K562 (cell line): ENCODE results near the gene UNC80. TPM values are rescaled to one million over a fixed set of nuclear protein-coding genes. Genes with fewer than 3 reads are reported as not detected.

ENCODE experiments used
- ATAC-seq: fragments of 200-7000 bp; cut with Tn5 transposase; 3 replicates; pipeline ENCODE4 v1.9.1; 2020; ENCODE audit warnings: moderate library complexity
- BruUV-seq: library from RNA; stranded (reverse); fragments of 400-500 nt; replicated peaks from 2 replicates; lab custom pipeline; 2021; lab: Mats Ljungman, UMichigan
- CTCF ChIA-PET: fragments of 300-600 bp; formaldehyde crosslinking; extraction: SDS; loops from one replicate; lab custom pipeline; 2021; ENCODE audit warnings: low intra/inter-chr PET ratio; lab: Yijun Ruan, JAX
- POLR2A ChIA-PET: fragments of 300-600, 350-650 bp; sonication (Branson Sonifier 250); formaldehyde crosslinking; extraction: SDS; loops from one replicate; lab custom pipeline; 2021; ENCODE audit warnings: antibody characterized with exemption, inconsistent platforms; lab: Yijun Ruan, JAX
- DNase-seq, 4 experiments: peaks; one replicate each; pipeline versions ENCODE4 v3.0.0 to v3.0.0-alpha.2; 2011 to 2018; ENCODE audit warnings: low spot score in 3 of 4, mixed read lengths in 3 of 4; ENCODE audit errors: extremely low read depth in 1 of 4
- FAIRE-seq: peaks from 2 replicates; lab custom pipeline; 2011; peaks lifted over from hg19 to GRCh38; lab: Jason Lieb, UNC
- H2AFZ ChIP-seq: 2 replicates; pipeline ENCODE4 v1.6.0; 2011; ENCODE audit warnings: low read depth, low read length, control low read depth, inconsistent platforms
- H3K27ac ChIP-seq: fragments of 200-600 bp; 3 replicates; pipeline ENCODE4 v1.8.0; 2011; ENCODE audit warnings: low read depth, mild to moderate bottlenecking, control low read depth, inconsistent platforms, low read length, moderate library complexity, mixed read lengths; ENCODE audit errors: extremely low read depth
- H3K27me3 ChIP-seq, 2 experiments: fragments of 300-600 bp in 1 of 2; 2 replicates in 1 of 2; 3 replicates in 1 of 2; pipeline versions ENCODE4 v1.6.0 to v1.8.0; 2011; ENCODE audit warnings: inconsistent platforms in 2 of 2, low read length in 2 of 2, mild to moderate bottlenecking in 1 of 2, mixed read lengths in 1 of 2, moderate library complexity in 1 of 2; ENCODE audit not compliant: control insufficient read depth in 2 of 2, insufficient read depth in 2 of 2
- H3K36me3 ChIP-seq: fragments of 300-600 bp; 3 replicates; pipeline ENCODE4 v1.8.0; 2011; ENCODE audit warnings: mild to moderate bottlenecking, low read length, inconsistent platforms; ENCODE audit not compliant: control insufficient read depth, insufficient read depth
- H3K4me1 ChIP-seq, 2 experiments: fragments of 200-600 bp in 1 of 2; replicated peaks in 1 of 2; 2 replicates in 1 of 2; 3 replicates in 1 of 2; pipeline versions ENCODE4 v1.5.1 to v1.8.0; 2011; ENCODE audit warnings: inconsistent platforms in 2 of 2, low read length in 2 of 2, mild to moderate bottlenecking in 1 of 2, mixed read lengths in 1 of 2, moderate library complexity in 1 of 2; ENCODE audit not compliant: control insufficient read depth in 2 of 2, insufficient read depth in 2 of 2
- H3K4me2 ChIP-seq: 2 replicates; pipeline ENCODE4 v1.6.1; 2011; ENCODE audit warnings: low read length, control low read depth, inconsistent platforms, mixed read lengths; ENCODE audit not compliant: insufficient read depth
- H3K4me3 ChIP-seq: fragments of 200-600 bp; sonication (generic), shearing (Covaris generic); 2 replicates; pipeline ENCODE4 v1.5.1; 2016; ENCODE audit warnings: control low read depth, inconsistent platforms
- H3K79me2 ChIP-seq: fragments of 200-600 bp; 3 replicates; pipeline ENCODE4 v1.8.0; 2011; ENCODE audit warnings: low read length, inconsistent platforms; ENCODE audit not compliant: control insufficient read depth, insufficient read depth
- H3K9ac ChIP-seq, 2 experiments: 2 replicates each; pipeline versions ENCODE4 v1.6.0 to v1.6.1; 2011; ENCODE audit warnings: low read depth in 2 of 2, low read length in 2 of 2, control low read depth in 1 of 2, inconsistent platforms in 1 of 2, mild to moderate bottlenecking in 1 of 2, mixed read lengths in 1 of 2; ENCODE audit not compliant: insufficient read depth in 1 of 2
- H3K9me1 ChIP-seq: one replicate; pipeline ENCODE4 v1.6.0; 2011; ENCODE audit warnings: inconsistent platforms, mild to moderate bottlenecking, low read length, moderate library complexity; ENCODE audit not compliant: control insufficient read depth, insufficient read depth
- H3K9me3 ChIP-seq: replicated peaks from 2 replicates; pipeline ENCODE4 v1.5.1; 2011; ENCODE audit warnings: low read depth, low read length, inconsistent platforms; ENCODE audit not compliant: control insufficient read depth, insufficient read depth
- H4K20me1 ChIP-seq: replicated peaks from 2 replicates; pipeline ENCODE4 v1.6.1; 2011; ENCODE audit warnings: low read length, inconsistent platforms, mixed read lengths; ENCODE audit not compliant: control insufficient read depth, insufficient read depth
- DPF2 ChIP-seq: fragments of 450-650 bp; IDR thresholded peaks from 2 replicates; pipeline ENCODE4 v1.6.1; 2016
- FOXP1 ChIP-seq: sonication (generic); formaldehyde crosslinking; IDR thresholded peaks from 2 replicates; pipeline ENCODE4 v1.8.0; 2022; ENCODE audit warnings: mild to moderate bottlenecking, missing genetic modification reagents
- RBM14 ChIP-seq: fragments of 200-400 bp; formaldehyde crosslinking; IDR thresholded peaks from 2 replicates; pipeline ENCODE4 v1.6.1; 2018; ENCODE audit warnings: low read depth, mild to moderate bottlenecking, low read length, moderate library complexity, borderline replicate concordance; ENCODE audit not compliant: insufficient read depth
- WHSC1 ChIP-seq: IDR thresholded peaks from one replicate; pipeline ENCODE4 v1.6.1; 2012; ENCODE audit warnings: low read length, control low read depth, inconsistent platforms
- ZBED1 ChIP-seq: IDR thresholded peaks from 2 replicates; pipeline ENCODE4 v1.6.1; 2014
- ZNF583 ChIP-seq: fragments of 250-450 bp; sonication (Bioruptor Pico); IDR thresholded peaks from 2 replicates; pipeline ENCODE4 v1.4.0; 2020
- WGBS: fragments of 100-300 bp; shearing (Covaris generic); methylation state at CpG from one replicate; pipeline ENCODE4 v1.1.6; 2016; ENCODE audit warnings: low coverage, mixed read lengths; ENCODE audit not compliant: insufficient coverage; ENCODE audit errors: missing lambda C conversion rate; 5-methylcytosine and 5-hydroxymethylcytosine counted together
- in situ Hi-C: fragments of 300-500 bp; cut with MboI; formaldehyde crosslinking; loops from 4 replicates; pipeline ENCODE4 v1.15.0; 2018; ENCODE audit warnings: inconsistent platforms, mixed read lengths
- intact Hi-C: fragments of 100-400 bp; cut with micrococcal nuclease; formaldehyde crosslinking; loops from 2 replicates; pipeline ENCODE4 v1.14.2; 2022
- polyA plus RNA-seq, 8 experiments: library from polyadenylated mRNA; depleted of rRNA in 4 of 8; stranded (reverse) in 5 of 8; unstranded in 3 of 8; fragments of >200 nt; fragmentation: Nextera tagmentation in 2 of 8; fragmentation: Illumina TruSeq in 1 of 8; extraction: Ambion mirVana in 2 of 8; extraction: Trizol in 1 of 8; gene quantifications; 2 replicates each; pipeline versions ENCODE4 v1.2.1 to v1.2.3, GENCODE V29; 2011 to 2014; ENCODE audit warnings: inconsistent platforms in 1 of 8, missing spikeins in 1 of 8
- total RNA-seq, 7 experiments: library from RNA; depleted of rRNA in 6 of 7; stranded (reverse); fragments of >200 nt in 6 of 7; fragmentation: Illumina TruSeq in 2 of 7; extraction: Trizol in 2 of 7; gene quantifications; 2 replicates each; pipeline versions ENCODE4 v1.2.1 to v1.2.3, GENCODE V29; 2011 to 2021; ENCODE audit warnings: low replicate concordance in 1 of 7
- TF ChIP-seq, protein P1 (sequence below): IDR thresholded peaks from 2 replicates; pipeline ENCODE4 v1.6.1; 2016; ENCODE audit warnings: missing genetic modification characterization, missing compliant biosample characterization
- TF ChIP-seq, protein P2 (sequence below), 2 experiments: fragments of 450-650 bp; IDR thresholded peaks; 2 replicates each; pipeline ENCODE4 v1.6.1; 2016; ENCODE audit warnings: mild to moderate bottlenecking in 2 of 2, borderline replicate concordance in 1 of 2, low read depth in 1 of 2, moderate library complexity in 1 of 2

Gene UNC80
- total and polyA plus RNA-seq, 9 of the 15 experiments (the other 6 are each of a cell fraction or from before 2014, with no cell fraction given): under 0.01 to 0.04 (median 0.01) TPM; not detected in 5

DNA sequence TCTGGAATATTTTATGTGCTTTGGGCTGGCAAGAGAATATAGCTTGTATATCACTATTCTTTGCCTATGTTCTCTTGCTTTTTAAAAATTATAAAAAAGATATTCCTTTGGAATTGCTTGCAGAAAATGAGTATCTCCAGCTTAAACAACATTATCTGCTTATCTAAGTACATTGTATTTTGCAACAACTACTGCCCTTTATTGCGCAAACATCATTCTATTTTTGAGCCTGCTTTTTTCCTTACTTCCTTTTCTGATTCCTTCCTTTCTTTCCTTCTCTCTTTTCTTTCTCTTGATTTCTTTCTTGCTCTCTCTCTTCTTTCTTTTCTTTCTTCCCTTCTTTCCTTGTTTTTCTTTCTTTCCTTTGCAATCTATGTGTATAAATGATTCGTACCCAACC, 74.0 kb downstream of the UNC80 start:
- Histone ChIP-seq H2AFZ (no peak overlapping the region), H4K20me1 (no peaks in the 10 kb centered on the region), H3K9me1 (no peaks in the 10 kb centered on the region), H3K9me3 (no peaks in the 10 kb centered on the region), H3K4me1 (no peaks in the 10 kb centered on the region), H3K36me3 (no peaks in the 10 kb centered on the region), H3K4me3 (no peak overlapping the region), H3K27me3 (no peaks in the 10 kb centered on the region), H3K4me2 (no peak overlapping the region), H3K79me2 (no peaks in the 10 kb centered on the region), H3K9ac (no peak overlapping the region), H3K27ac (no peak overlapping the region)
- 0% methylated on average over 2 of the region's 2 CpGs for WGBS
- POLR2A ChIA-PET: no interaction called here
- no TSS peak for BruUV-seq
- intact Hi-C loops: no loop called here
- CTCF ChIA-PET: no interaction called here
- TF ChIP-seq, protein P1, sequence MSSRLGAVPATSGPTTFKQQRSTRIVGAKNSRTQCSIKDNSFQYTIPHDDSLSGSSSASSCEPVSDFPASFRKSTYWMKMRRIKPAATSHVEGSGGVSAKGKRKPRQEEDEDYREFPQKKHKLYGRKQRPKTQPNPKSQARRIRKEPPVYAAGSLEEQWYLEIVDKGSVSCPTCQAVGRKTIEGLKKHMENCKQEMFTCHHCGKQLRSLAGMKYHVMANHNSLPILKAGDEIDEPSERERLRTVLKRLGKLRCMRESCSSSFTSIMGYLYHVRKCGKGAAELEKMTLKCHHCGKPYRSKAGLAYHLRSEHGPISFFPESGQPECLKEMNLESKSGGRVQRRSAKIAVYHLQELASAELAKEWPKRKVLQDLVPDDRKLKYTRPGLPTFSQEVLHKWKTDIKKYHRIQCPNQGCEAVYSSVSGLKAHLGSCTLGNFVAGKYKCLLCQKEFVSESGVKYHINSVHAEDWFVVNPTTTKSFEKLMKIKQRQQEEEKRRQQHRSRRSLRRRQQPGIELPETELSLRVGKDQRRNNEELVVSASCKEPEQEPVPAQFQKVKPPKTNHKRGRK (tag): no peak
- TF ChIP-seq WHSC1: no peak
- TF ChIP-seq ZBED1: no peak
- no peak for TF ChIP-seq FOXP1 (CRISPR knock-in tag)
- TF ChIP-seq ZNF583 (CRISPR knock-in tag): no peak
- TF ChIP-seq, protein P2, sequence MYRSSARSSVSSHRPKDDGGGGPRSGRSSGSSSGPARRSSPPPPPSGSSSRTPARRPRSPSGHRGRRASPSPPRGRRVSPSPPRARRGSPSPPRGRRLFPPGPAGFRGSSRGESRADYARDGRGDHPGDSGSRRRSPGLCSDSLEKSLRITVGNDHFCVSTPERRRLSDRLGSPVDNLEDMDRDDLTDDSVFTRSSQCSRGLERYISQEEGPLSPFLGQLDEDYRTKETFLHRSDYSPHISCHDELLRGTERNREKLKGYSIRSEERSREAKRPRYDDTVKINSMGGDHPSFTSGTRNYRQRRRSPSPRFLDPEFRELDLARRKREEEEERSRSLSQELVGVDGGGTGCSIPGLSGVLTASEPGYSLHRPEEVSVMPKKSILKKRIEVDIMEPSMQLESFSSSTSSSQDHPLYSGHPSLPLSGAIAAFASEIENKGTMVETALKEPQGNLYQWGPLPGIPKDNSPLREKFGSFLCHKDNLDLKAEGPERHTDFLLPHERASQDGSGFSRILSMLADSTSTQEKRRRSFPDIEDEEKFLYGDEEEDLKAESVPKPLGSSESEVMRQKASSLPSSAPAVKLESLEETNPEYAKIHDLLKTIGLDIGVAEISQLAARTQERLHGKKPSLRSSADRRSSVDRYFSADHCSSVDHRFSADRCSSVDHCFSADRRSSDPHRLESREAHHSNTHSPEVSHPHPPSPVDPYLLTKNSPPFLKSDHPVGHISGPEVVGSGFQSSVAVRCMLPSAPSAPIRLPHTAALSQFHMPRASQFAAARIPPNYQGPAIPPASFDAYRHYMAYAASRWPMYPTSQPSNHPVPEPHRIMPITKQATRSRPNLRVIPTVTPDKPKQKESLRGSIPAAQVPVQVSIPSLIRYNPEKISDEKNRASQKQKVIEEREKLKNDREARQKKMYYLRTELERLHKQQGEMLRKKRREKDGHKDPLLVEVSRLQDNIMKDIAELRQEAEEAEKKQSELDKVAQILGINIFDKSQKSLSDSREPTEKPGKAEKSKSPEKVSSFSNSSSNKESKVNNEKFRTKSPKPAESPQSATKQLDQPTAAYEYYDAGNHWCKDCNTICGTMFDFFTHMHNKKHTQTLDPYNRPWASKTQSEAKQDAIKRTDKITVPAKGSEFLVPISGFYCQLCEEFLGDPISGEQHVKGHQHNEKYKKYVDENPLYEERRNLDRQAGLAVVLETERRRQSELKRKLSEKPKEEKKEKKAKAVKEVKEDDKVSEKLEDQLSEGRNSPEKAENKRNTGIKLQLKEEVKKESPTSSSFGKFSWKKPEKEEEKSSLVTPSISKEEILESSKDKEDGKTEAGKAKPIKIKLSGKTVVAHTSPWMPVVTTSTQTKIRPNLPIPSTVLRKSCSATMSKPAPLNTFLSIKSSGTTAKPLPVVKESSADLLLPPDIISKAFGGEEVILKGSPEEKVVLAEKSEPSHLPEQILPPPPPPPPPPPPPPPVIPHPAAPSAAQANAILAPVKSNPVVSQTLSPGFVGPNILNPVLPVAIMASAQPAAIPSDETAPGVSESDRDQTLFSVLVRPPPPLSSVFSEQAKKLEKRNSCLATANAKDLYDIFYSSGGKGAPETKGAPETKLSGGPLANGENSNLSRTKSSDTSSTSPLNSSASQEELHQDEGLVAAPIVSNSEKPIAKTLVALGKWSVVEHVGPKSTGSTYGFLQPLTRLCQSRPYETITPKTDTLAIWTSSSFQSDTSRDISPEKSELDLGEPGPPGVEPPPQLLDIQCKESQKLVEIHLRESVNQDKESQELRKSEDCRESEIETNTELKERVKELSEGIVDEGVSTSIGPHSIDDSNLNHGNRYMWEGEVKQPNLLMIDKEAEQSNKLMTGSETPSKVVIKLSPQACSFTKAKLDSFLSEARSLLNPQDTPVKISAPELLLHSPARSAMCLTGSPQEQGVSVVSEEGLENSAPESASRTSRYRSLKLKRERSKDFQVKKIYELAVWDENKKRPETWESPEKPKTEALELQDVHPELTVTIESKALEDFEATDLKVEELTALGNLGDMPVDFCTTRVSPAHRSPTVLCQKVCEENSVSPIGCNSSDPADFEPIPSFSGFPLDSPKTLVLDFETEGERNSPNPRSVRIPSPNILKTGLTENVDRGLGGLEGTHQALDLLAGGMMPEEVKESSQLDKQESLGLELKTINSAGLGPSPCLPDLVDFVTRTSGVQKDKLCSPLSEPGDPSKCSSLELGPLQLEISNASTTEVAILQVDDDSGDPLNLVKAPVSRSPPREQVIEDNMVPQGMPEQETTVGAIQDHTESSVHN (IDR thresholded peaks at IDR 0.05; ENCODE audit: borderline replicate concordance in 1 of 2, low read depth in 1 of 2): no peak
- TF ChIP-seq DPF2: no peak
- no peak for TF ChIP-seq RBM14
- FAIRE-seq: no peak
- no peak for DNase-seq
- in situ Hi-C loops: no loop called here
- no peak for ATAC-seq
